K562 (cell line): Measurements from ENCODE around the gene URGCP. TPM values are rescaled to one million over a fixed set of nuclear protein-coding genes. Genes with fewer than 3 reads are reported as not detected.

Source experiments
- ATAC-seq: fragments of 200-7000 bp; cut with Tn5 transposase; 3 replicates; pipeline ENCODE4 v1.9.1; 2020; ENCODE audit warnings: moderate library complexity
- BruUV-seq: library from RNA; stranded (reverse); fragments of 400-500 nt; replicated peaks from 2 replicates; lab custom pipeline; 2021; lab: Mats Ljungman, UMichigan
- CTCF ChIA-PET: fragments of 300-600 bp; formaldehyde crosslinking; extraction: SDS; loops from one replicate; lab custom pipeline; 2021; ENCODE audit warnings: low intra/inter-chr PET ratio; lab: Yijun Ruan, JAX
- POLR2A ChIA-PET: fragments of 300-600, 350-650 bp; sonication (Branson Sonifier 250); formaldehyde crosslinking; extraction: SDS; loops from one replicate; lab custom pipeline; 2021; ENCODE audit warnings: antibody characterized with exemption, inconsistent platforms; lab: Yijun Ruan, JAX
- DNase-seq, 4 experiments: peaks; one replicate each; pipeline versions ENCODE4 v3.0.0 to v3.0.0-alpha.2; 2011 to 2018; ENCODE audit warnings: low spot score in 3 of 4, mixed read lengths in 3 of 4; ENCODE audit errors: extremely low read depth in 1 of 4
- FAIRE-seq: peaks from 2 replicates; lab custom pipeline; 2011; peaks lifted over from hg19 to GRCh38; lab: Jason Lieb, UNC
- H2AFZ ChIP-seq: 2 replicates; pipeline ENCODE4 v1.6.0; 2011; ENCODE audit warnings: low read depth, low read length, control low read depth, inconsistent platforms
- H3K27ac ChIP-seq: fragments of 200-600 bp; 3 replicates; pipeline ENCODE4 v1.8.0; 2011; ENCODE audit warnings: low read depth, mild to moderate bottlenecking, control low read depth, inconsistent platforms, low read length, moderate library complexity, mixed read lengths; ENCODE audit errors: extremely low read depth
- H3K27me3 ChIP-seq, 2 experiments: fragments of 300-600 bp in 1 of 2; 2 replicates in 1 of 2; 3 replicates in 1 of 2; pipeline versions ENCODE4 v1.6.0 to v1.8.0; 2011; ENCODE audit warnings: inconsistent platforms in 2 of 2, low read length in 2 of 2, mild to moderate bottlenecking in 1 of 2, mixed read lengths in 1 of 2, moderate library complexity in 1 of 2; ENCODE audit not compliant: control insufficient read depth in 2 of 2, insufficient read depth in 2 of 2
- H3K36me3 ChIP-seq: fragments of 300-600 bp; 3 replicates; pipeline ENCODE4 v1.8.0; 2011; ENCODE audit warnings: mild to moderate bottlenecking, low read length, inconsistent platforms; ENCODE audit not compliant: control insufficient read depth, insufficient read depth
- H3K4me1 ChIP-seq, 2 experiments: fragments of 200-600 bp in 1 of 2; replicated peaks in 1 of 2; 2 replicates in 1 of 2; 3 replicates in 1 of 2; pipeline versions ENCODE4 v1.5.1 to v1.8.0; 2011; ENCODE audit warnings: inconsistent platforms in 2 of 2, low read length in 2 of 2, mild to moderate bottlenecking in 1 of 2, mixed read lengths in 1 of 2, moderate library complexity in 1 of 2; ENCODE audit not compliant: control insufficient read depth in 2 of 2, insufficient read depth in 2 of 2
- H3K4me2 ChIP-seq: 2 replicates; pipeline ENCODE4 v1.6.1; 2011; ENCODE audit warnings: low read length, control low read depth, inconsistent platforms, mixed read lengths; ENCODE audit not compliant: insufficient read depth
- H3K4me3 ChIP-seq: fragments of 200-600 bp; sonication (generic), shearing (Covaris generic); 2 replicates; pipeline ENCODE4 v1.5.1; 2016; ENCODE audit warnings: control low read depth, inconsistent platforms
- H3K79me2 ChIP-seq: fragments of 200-600 bp; 3 replicates; pipeline ENCODE4 v1.8.0; 2011; ENCODE audit warnings: low read length, inconsistent platforms; ENCODE audit not compliant: control insufficient read depth, insufficient read depth
- H3K9ac ChIP-seq, 2 experiments: 2 replicates each; pipeline versions ENCODE4 v1.6.0 to v1.6.1; 2011; ENCODE audit warnings: low read depth in 2 of 2, low read length in 2 of 2, control low read depth in 1 of 2, inconsistent platforms in 1 of 2, mild to moderate bottlenecking in 1 of 2, mixed read lengths in 1 of 2; ENCODE audit not compliant: insufficient read depth in 1 of 2
- H3K9me1 ChIP-seq: one replicate; pipeline ENCODE4 v1.6.0; 2011; ENCODE audit warnings: inconsistent platforms, mild to moderate bottlenecking, low read length, moderate library complexity; ENCODE audit not compliant: control insufficient read depth, insufficient read depth
- H3K9me3 ChIP-seq: replicated peaks from 2 replicates; pipeline ENCODE4 v1.5.1; 2011; ENCODE audit warnings: low read depth, low read length, inconsistent platforms; ENCODE audit not compliant: control insufficient read depth, insufficient read depth
- H4K20me1 ChIP-seq: replicated peaks from 2 replicates; pipeline ENCODE4 v1.6.1; 2011; ENCODE audit warnings: low read length, inconsistent platforms, mixed read lengths; ENCODE audit not compliant: control insufficient read depth, insufficient read depth
- ARHGAP35 ChIP-seq: fragments of 450-650 bp; IDR thresholded peaks from 2 replicates; pipeline ENCODE4 v1.6.1; 2018; ENCODE audit not compliant: partially characterized antibody
- BRF2 ChIP-seq: IDR thresholded peaks from 3 replicates; pipeline ENCODE4 v1.6.1; 2011; ENCODE audit warnings: borderline replicate concordance, mild to moderate bottlenecking; ENCODE audit not compliant: insufficient read length, insufficient read depth
- CC2D1A ChIP-seq: fragments of 450-650 bp; IDR thresholded peaks from 2 replicates; pipeline ENCODE4 v1.6.1; 2017; ENCODE audit warnings: mild to moderate bottlenecking
- ELK1 ChIP-seq: sonication (generic); formaldehyde crosslinking; IDR thresholded peaks from 2 replicates; pipeline ENCODE4 v1.8.1; 2022; ENCODE audit warnings: missing genetic modification reagents
- HNRNPUL1 ChIP-seq: fragments of 200-400 bp; formaldehyde crosslinking; IDR thresholded peaks from 2 replicates; pipeline ENCODE4 v1.6.1; 2017; ENCODE audit warnings: low read length
- HSF4 ChIP-seq: fragments of 250-450 bp; sonication (Bioruptor Pico); IDR thresholded peaks from 2 replicates; pipeline ENCODE4 v2.1.2; 2022; ENCODE audit warnings: mild to moderate bottlenecking, moderate library complexity, borderline replicate concordance
- MEF2D ChIP-seq: conservative IDR thresholded peaks from 2 replicates; pipeline ENCODE4 v1.6.1; 2016; ENCODE audit warnings: low read depth, missing genetic modification characterization, missing compliant biosample characterization
- MIER1 ChIP-seq: fragments of 450-650 bp; IDR thresholded peaks from 2 replicates; pipeline ENCODE4 v1.6.1; 2016; ENCODE audit warnings: antibody characterized with exemption, mild to moderate bottlenecking, low read depth
- NONO ChIP-seq, 2 experiments: fragments of 200-400 bp in 1 of 2; fragments of 450-650 bp in 1 of 2; formaldehyde crosslinking in 1 of 2; IDR thresholded peaks; 2 replicates each; pipeline ENCODE4 v1.6.1; 2017; ENCODE audit warnings: low read depth in 2 of 2, mild to moderate bottlenecking in 2 of 2, moderate library complexity in 2 of 2, low read length in 1 of 2
- PRDM10 ChIP-seq: fragments of 450-650 bp; IDR thresholded peaks from 2 replicates; pipeline ENCODE4 v1.6.1; 2018; ENCODE audit not compliant: partially characterized antibody
- WHSC1 ChIP-seq: IDR thresholded peaks from one replicate; pipeline ENCODE4 v1.6.1; 2012; ENCODE audit warnings: low read length, control low read depth, inconsistent platforms
- ZEB2 ChIP-seq: fragments of 450-650 bp; IDR thresholded peaks from 2 replicates; pipeline ENCODE4 v1.6.1; 2016
- ZNF184 ChIP-seq: sonication (generic); formaldehyde crosslinking; IDR thresholded peaks from 2 replicates; pipeline ENCODE4 v1.5.0; 2020; ENCODE audit warnings: missing genetic modification reagents
- ZNF212 ChIP-seq: fragments of 450-650 bp; formaldehyde crosslinking; IDR thresholded peaks from 2 replicates; pipeline ENCODE4 v1.4.0; 2020; ENCODE audit warnings: mild to moderate bottlenecking
- ZNF23 ChIP-seq: fragments of 250-450 bp; sonication (Bioruptor Pico); IDR thresholded peaks from 2 replicates; pipeline ENCODE4 v1.4.0; 2020; ENCODE audit warnings: mild to moderate bottlenecking
- ZNF830 ChIP-seq: fragments of 250-450 bp; sonication (Bioruptor Pico); IDR thresholded peaks from 2 replicates; pipeline ENCODE4 v1.5.0; 2021; ENCODE audit warnings: mild to moderate bottlenecking
- ZSCAN29 ChIP-seq: fragments of 450-650 bp; IDR thresholded peaks from 2 replicates; pipeline ENCODE4 v1.6.1; 2017
- WGBS: fragments of 100-300 bp; shearing (Covaris generic); methylation state at CpG from one replicate; pipeline ENCODE4 v1.1.6; 2016; ENCODE audit warnings: low coverage, mixed read lengths; ENCODE audit not compliant: insufficient coverage; ENCODE audit errors: missing lambda C conversion rate; 5-methylcytosine and 5-hydroxymethylcytosine counted together
- in situ Hi-C: fragments of 300-500 bp; cut with MboI; formaldehyde crosslinking; loops from 4 replicates; pipeline ENCODE4 v1.15.0; 2018; ENCODE audit warnings: inconsistent platforms, mixed read lengths
- intact Hi-C: fragments of 100-400 bp; cut with micrococcal nuclease; formaldehyde crosslinking; loops from 2 replicates; pipeline ENCODE4 v1.14.2; 2022
- polyA plus RNA-seq, 8 experiments: library from polyadenylated mRNA; depleted of rRNA in 4 of 8; stranded (reverse) in 5 of 8; unstranded in 3 of 8; fragments of >200 nt; fragmentation: Nextera tagmentation in 2 of 8; fragmentation: Illumina TruSeq in 1 of 8; extraction: Ambion mirVana in 2 of 8; extraction: Trizol in 1 of 8; gene quantifications; 2 replicates each; pipeline versions ENCODE4 v1.2.1 to v1.2.3, GENCODE V29; 2011 to 2014; ENCODE audit warnings: inconsistent platforms in 1 of 8, missing spikeins in 1 of 8
- total RNA-seq, 7 experiments: library from RNA; depleted of rRNA in 6 of 7; stranded (reverse); fragments of >200 nt in 6 of 7; fragmentation: Illumina TruSeq in 2 of 7; extraction: Trizol in 2 of 7; gene quantifications; 2 replicates each; pipeline versions ENCODE4 v1.2.1 to v1.2.3, GENCODE V29; 2011 to 2021; ENCODE audit warnings: low replicate concordance in 1 of 7

The URGCP gene
- total and polyA plus RNA-seq, 9 of the 15 experiments (the other 6 are each of a cell fraction or from before 2014, with no cell fraction given) = 1.7 to 25.8 (median 12.5) TPM

DNA sequence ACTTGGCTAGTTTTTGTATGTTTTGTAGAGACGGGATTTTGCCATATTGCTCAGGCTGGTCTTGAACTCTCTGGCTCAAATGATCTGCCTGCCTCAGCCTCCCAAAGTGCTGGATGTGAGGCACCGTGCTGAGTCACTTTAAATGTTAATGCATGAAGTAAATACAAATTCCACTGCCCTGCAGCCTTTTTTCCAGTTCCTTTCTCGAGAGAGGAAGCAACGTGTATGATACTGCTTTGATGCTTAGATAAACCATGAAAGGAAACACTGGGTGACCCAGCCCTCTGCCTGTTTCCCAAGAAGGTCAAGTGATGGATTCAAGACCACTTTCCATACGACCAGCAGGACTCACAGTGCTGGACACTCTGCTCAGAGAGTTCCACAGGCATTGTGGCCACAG, 25.8 kb downstream of the URGCP start (continued):
- TF ChIP-seq WHSC1 = no peak
- TF ChIP-seq ARHGAP35 = no peak

- Histone ChIP-seq H3K79me2 (no peaks in the 10 kb centered on the region), H3K4me1 (peaks cover 2% of the 10 kb centered on the region in 2 experiments; a peak in 2 of 5 replicates), H3K36me3 (peaks cover 77% of the 10 kb centered on the region), H3K4me3 (no peak overlapping the region), H3K9me1 (no peaks in the 10 kb centered on the region), H3K27ac (no peak overlapping the region), H4K20me1 (no peaks in the 10 kb centered on the region; the same call in 1 of the 2 replicates), H3K27me3 (no peaks in the 10 kb centered on the region), H3K9me3 (no peaks in the 10 kb centered on the region), H3K9ac (no peak overlapping the region), H2AFZ (no peak overlapping the region), H3K4me2 (no peak overlapping the region)
- ATAC-seq = no peak
- no peak for DNase-seq
- BruUV-seq = no TSS peak
- in situ Hi-C loops (no loop called here), intact Hi-C loops (no loop called here)
- TF ChIP-seq MIER1 (no peak), BRF2 (no peak), HNRNPUL1 (no peak), ZSCAN29 (no peak), ZNF830 (no peak), PRDM10 (no peak), CC2D1A (no peak), ZNF212 (CRISPR knock-in tag) (no peak), ZEB2 (no peak), NONO (IDR thresholded peaks at IDR 0.05; ENCODE audit: low read depth in 2 of 2, low read length in 1 of 2) (no peak), ELK1 (CRISPR knock-in tag) (no peak), ZNF184 (no peak), ZNF23 (CRISPR knock-in tag) (no peak), MEF2D (tag) (no peak), HSF4 (CRISPR knock-in tag) (no peak)
- ChIA-PET POLR2A (interaction anchor here (0.7 to 2.0 kb wide), 2 partner anchors 10 to 12 kb away, joined by 3 to 7 read pairs; partner anchors contain the start of gene MRPS24), CTCF (no interaction called here)
- WGBS = 86% methylated on average over 2 of the region's 2 CpGs
- FAIRE-seq = no peak
These were observed 26.9 kb downstream of the URGCP start for GRCh38 chr7:43879477-43879876.
